Subcutaneous adipose tissue (tissue), 4 donors: ENCODE measurements around the gene RNASE8. TPM values are rescaled to one million over a fixed set of nuclear protein-coding genes. Genes with fewer than 3 reads are reported as not detected.

Source experiments
- CTCF ChIP-seq: fragments of 450-650 bp; IDR thresholded peaks from one replicate; pipeline ENCODE4 v1.5.1; 2016; ENCODE audit warnings: low read depth, mild to moderate bottlenecking, control low read depth, antibody characterized with exemption, moderate library complexity
- total RNA-seq, 4 donors: library from RNA; depleted of rRNA; stranded (reverse); fragments of >200 nt; gene quantifications; one replicate each; pipeline ENCODE4 v1.1.0, GENCODE V29; 2016

The RNASE8 gene
- total RNA-seq, 4 donors from 2014 or later, result not detected

GRCh38 chr14:21072781-21073339 lies 15.2 kb downstream of the RNASE8 start:
- no peak for TF ChIP-seq CTCF

GRCh38 chr14:21073921-21074320 lies 16.3 kb downstream of the RNASE8 start:
- TF ChIP-seq CTCF, result no peak

- no peak for TF ChIP-seq CTCF
Measured at GRCh38 chr14:21074398-21075272, 17.0 kb downstream of the RNASE8 start.

GRCh38 chr14:21075719-21076437 lies 18.3 kb downstream of the RNASE8 start:
- no peak for TF ChIP-seq CTCF

- no peak for TF ChIP-seq CTCF
Measured at GRCh38 chr14:21077672-21078071, 20.1 kb downstream of the RNASE8 start.

- TF ChIP-seq CTCF, result no peak
Measured at GRCh38 chr14:21078287-21078686, 20.7 kb downstream of the RNASE8 start.

- TF ChIP-seq CTCF, result no peak
Measured at GRCh38 chr14:21078726-21079125, 21.1 kb downstream of the RNASE8 start.
